DMS53 treated with DMSO at 0.1 percent for 48 hours (cell line): ENCODE data around the gene ASMTL.
"Not testable (repeated sequence)": the region's sequence is repeated elsewhere in the genome, so short reads cannot be mapped to it uniquely, and the experiment has no call there.

Experiments
- DNase-seq: peaks from one replicate; lab custom pipeline; 2025; ENCODE audit not compliant: unreplicated experiment; lab: John Stamatoyannopoulos, UW

Gene ASMTL

GRCh38 chrX:1405769-1406168 lies 46.9 kb downstream of the ASMTL start:
- not testable (repeated sequence) for DNase-seq

- DNase-seq = not testable (repeated sequence)
Measured at GRCh38 chrX:1403867-1404266, 48.8 kb downstream of the ASMTL start.

GRCh38 chrX:1403228-1403627 lies 49.5 kb downstream of the ASMTL start:
- DNase-seq = no peak

GRCh38 chrX:1401611-1402430 lies 50.9 kb downstream of the ASMTL start:
- DNase-seq = no peak

GRCh38 chrX:1400742-1401471 lies 51.8 kb downstream of the ASMTL start:
- no peak for DNase-seq

- DNase-seq = no peak
Measured at GRCh38 chrX:1400049-1400448, 52.7 kb downstream of the ASMTL start.

GRCh38 chrX:1398431-1399340 lies 54.0 kb downstream of the ASMTL start:
- no peak for DNase-seq

GRCh38 chrX:1397441-1398270 lies 55.1 kb downstream of the ASMTL start:
- no peak for DNase-seq

GRCh38 chrX:1397001-1397400 lies 55.7 kb downstream of the ASMTL start:
- no peak for DNase-seq

GRCh38 chrX:1395646-1396216 lies 57.0 kb downstream of the ASMTL start:
- DNase-seq = no peak

GRCh38 chrX:1394731-1395501 lies 57.8 kb downstream of the ASMTL start:
- DNase-seq = no peak

- DNase-seq = no peak
Measured at GRCh38 chrX:1393871-1394615, 58.7 kb downstream of the ASMTL start.

GRCh38 chrX:1392376-1393068 lies 60.2 kb downstream of the ASMTL start:
- DNase-seq = no peak

GRCh38 chrX:1391707-1392375 lies 60.9 kb downstream of the ASMTL start, which contains the start of gene SLC25A6:
Gene SLC25A6, minus strand, starts transcription at chrX:1392113. Its CDS starts 104 bp downstream, at chrX:1392009.
- no peak for DNase-seq

- no peak for DNase-seq
Measured at GRCh38 chrX:1391370-1391706, 61.4 kb downstream of the ASMTL start.

GRCh38 chrX:1390621-1391369 lies 61.9 kb downstream of the ASMTL start:
- no peak for DNase-seq

GRCh38 chrX:1389993-1390285 lies 62.8 kb downstream of the ASMTL start:
- no peak for DNase-seq
